Measurements from ENCODE around the gene ARID1B. TPM values are rescaled to one million over a fixed set of nuclear protein-coding genes. Genes with fewer than 3 reads are reported as not detected.
A peak's percentile ranks its signal among the peaks of the same experiment; 100 is the strongest.

ARID1B gene
- polyA plus RNA-seq, 1 experiment, result 19.2 TPM

GRCh38 chr6:157168471-157168870 lies 391.3 kb downstream of the ARID1B start:
- no peak overlapping the region for H3K27ac ChIP-seq (ENCODE audit: low read depth, low read length)
- ChIA-PET CTCF (no interaction called here), POLR2A (interaction anchor here (0.5 kb wide), 1 partner anchor 19 kb away, joined by 3 read pairs; no protein-coding TSS in a partner anchor)
- no peak for DNase-seq (ENCODE audit: low read depth, low spot score)
- TF ChIP-seq CTCF (IDR thresholded peaks at IDR 0.05; ENCODE audit: low read depth, low read length), result no peak
- no peaks in the 10 kb centered on the region for H3K27me3 ChIP-seq (ENCODE audit: control insufficient read depth, insufficient read depth, low read length)
- no peaks in the 10 kb centered on the region for H3K9me3 ChIP-seq (ENCODE audit: control insufficient read depth, insufficient read depth, low read length)
- no peak overlapping the region for H3K4me3 ChIP-seq (ENCODE audit: low read depth, low read length)

- CTCF ChIA-PET, result interaction anchor here (1.0 kb wide), 1 partner anchor 123 kb away, joined by 3 read pairs; no protein-coding TSS in a partner anchor
- TF ChIP-seq CTCF (IDR thresholded peaks at IDR 0.05; ENCODE audit: low read depth, low read length), result no peak
- H3K27ac ChIP-seq (ENCODE audit: low read depth, low read length), result no peak overlapping the region
- no peaks in the 10 kb centered on the region for H3K27me3 ChIP-seq (ENCODE audit: control insufficient read depth, insufficient read depth, low read length)
- H3K9me3 ChIP-seq (ENCODE audit: control insufficient read depth, insufficient read depth, low read length), result no peaks in the 10 kb centered on the region
- no peak for DNase-seq (ENCODE audit: low read depth, low spot score)
- H3K4me3 ChIP-seq (ENCODE audit: low read depth, low read length), result no peak overlapping the region
- POLR2A ChIA-PET, result no interaction called here
These were observed 392.0 kb downstream of the ARID1B start for GRCh38 chr6:157169226-157169625.

GRCh38 chr6:157169656-157170055 lies 392.5 kb downstream of the ARID1B start:
- CTCF ChIA-PET, result interaction anchor here (1.0 kb wide), 1 partner anchor 124 kb away, joined by 3 read pairs; no protein-coding TSS in a partner anchor
- no peak for DNase-seq (ENCODE audit: low read depth, low spot score)
- POLR2A ChIA-PET, result no interaction called here
- H3K27ac ChIP-seq (ENCODE audit: low read depth, low read length), result peak overlapping the region; percentile 11
- H3K27me3 ChIP-seq (ENCODE audit: control insufficient read depth, insufficient read depth, low read length), result no peaks in the 10 kb centered on the region
- H3K4me3 ChIP-seq (ENCODE audit: low read depth, low read length), result no peak overlapping the region
- TF ChIP-seq CTCF (IDR thresholded peaks at IDR 0.05; ENCODE audit: low read depth, low read length), result no peak
- no peaks in the 10 kb centered on the region for H3K9me3 ChIP-seq (ENCODE audit: control insufficient read depth, insufficient read depth, low read length)

- ChIA-PET CTCF (no interaction called here), POLR2A (interaction anchor here (0.6 kb wide), 1 partner anchor 300 kb away, joined by 4 read pairs; no protein-coding TSS in a partner anchor)
- Histone ChIP-seq H3K9me3 (ENCODE audit: control insufficient read depth, insufficient read depth, low read length) (no peaks in the 10 kb centered on the region), H3K27me3 (ENCODE audit: control insufficient read depth, insufficient read depth, low read length) (no peaks in the 10 kb centered on the region), H3K27ac (ENCODE audit: low read depth, low read length) (no peak overlapping the region), H3K4me3 (ENCODE audit: low read depth, low read length) (no peak overlapping the region)
- no peak for TF ChIP-seq CTCF (IDR thresholded peaks at IDR 0.05; ENCODE audit: low read depth, low read length)
- no peak for DNase-seq (ENCODE audit: low read depth, low spot score)
These were observed 393.4 kb downstream of the ARID1B start for GRCh38 chr6:157170535-157170934.

- ChIA-PET CTCF (no interaction called here), POLR2A (no interaction called here)
- no peak for TF ChIP-seq CTCF (IDR thresholded peaks at IDR 0.05; ENCODE audit: low read depth, low read length)
- Histone ChIP-seq H3K9me3 (ENCODE audit: control insufficient read depth, insufficient read depth, low read length) (no peaks in the 10 kb centered on the region), H3K4me3 (ENCODE audit: low read depth, low read length) (no peak overlapping the region), H3K27ac (ENCODE audit: low read depth, low read length) (no peak overlapping the region), H3K27me3 (ENCODE audit: control insufficient read depth, insufficient read depth, low read length) (no peaks in the 10 kb centered on the region)
- no peak for DNase-seq (ENCODE audit: low read depth, low spot score)
These were observed 394.6 kb downstream of the ARID1B start for GRCh38 chr6:157171801-157172200.

Measured in AG04450 (cell line).